GM21576 (cell line): ENCODE data around the gene TOP1.
"Not testable (repeated sequence)": the region's sequence is repeated elsewhere in the genome, so short reads cannot be mapped to it uniquely, and the experiment has no call there.

Experiments
- ATAC-seq: cut with Tn5 transposase; IDR thresholded peaks from one replicate; pipeline ENCODE4 v1.9.1; 2021; ENCODE audit warnings: mild to moderate bottlenecking, moderate library complexity; ENCODE audit not compliant: unreplicated experiment

The TOP1 gene

DNA sequence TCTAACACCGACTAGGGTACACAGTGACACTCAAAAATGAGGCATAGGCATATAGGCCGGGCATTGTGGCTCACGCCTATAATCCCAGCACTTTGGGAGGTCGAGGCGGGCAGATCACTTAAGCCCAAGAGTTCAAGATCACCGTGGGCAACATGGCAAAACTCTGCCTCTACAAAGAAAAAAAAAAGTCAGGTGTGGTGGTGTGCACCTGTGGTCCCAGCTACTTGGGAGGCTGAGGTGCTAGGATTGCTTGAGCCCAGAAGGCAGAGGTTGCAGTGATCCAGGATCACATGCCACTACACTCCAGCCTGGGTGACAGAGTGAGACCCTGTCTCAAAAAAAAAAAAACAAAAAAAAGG, 24.7 kb upstream of the TOP1 start:
- not testable (repeated sequence) for ATAC-seq

DNA sequence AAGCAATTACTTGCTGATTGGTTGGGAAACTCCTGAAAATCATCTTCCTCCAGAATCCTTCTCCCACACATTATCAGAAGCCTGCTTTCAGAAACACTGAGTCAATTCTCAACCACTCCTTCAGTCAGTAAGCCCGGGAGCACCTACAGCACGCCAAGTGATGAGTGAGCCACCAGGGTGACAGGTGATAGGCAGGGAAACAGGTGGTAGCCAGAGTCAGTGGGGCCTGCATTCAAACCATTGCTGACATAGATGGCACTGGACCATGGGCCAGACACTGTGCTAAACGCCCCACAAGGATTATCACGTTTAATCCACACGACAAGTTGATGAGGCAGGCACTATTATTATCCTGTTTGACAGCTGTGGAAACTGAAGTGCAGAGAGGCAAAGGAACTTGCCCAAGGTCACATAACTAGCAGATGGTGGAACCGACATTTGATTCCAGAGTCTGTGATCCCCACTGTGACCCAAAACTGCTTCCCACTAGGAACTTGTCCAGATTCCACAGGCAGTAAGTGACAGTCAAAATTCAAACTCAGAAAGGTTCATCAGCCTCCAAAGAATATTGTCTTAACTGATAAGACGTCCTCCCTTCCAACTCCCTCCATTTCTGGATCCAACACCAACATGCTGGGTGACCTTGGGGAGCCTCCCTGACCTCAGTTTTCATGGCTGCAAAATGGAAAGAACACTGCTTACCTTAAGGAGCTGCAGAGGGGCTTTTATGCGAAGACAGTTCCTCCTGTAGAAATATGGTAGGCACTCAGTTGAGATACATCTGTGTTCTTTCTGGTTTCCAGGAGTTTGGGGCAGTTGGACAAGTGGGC, 23.9 kb upstream of the TOP1 start:
- no peak for ATAC-seq

DNA sequence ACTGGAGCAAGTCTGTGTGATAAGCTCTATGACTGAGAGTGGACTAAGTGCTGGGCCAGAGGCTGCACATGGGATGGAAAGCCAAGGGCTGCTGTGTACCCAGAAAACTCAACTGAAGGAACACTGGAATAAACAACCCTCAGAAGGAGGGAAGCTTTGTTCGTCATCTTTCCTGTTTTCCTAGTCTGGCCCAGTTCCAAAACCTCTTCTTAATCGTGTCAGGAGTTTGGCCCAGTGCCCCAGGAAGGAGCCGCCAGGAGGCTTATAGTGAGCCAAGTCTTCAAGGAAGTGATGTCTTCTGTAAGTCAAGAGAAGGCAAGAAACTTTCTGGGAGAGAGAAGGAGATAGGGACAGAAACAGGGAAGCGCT, 23.3 kb upstream of the TOP1 start:
- ATAC-seq, result no peak

DNA sequence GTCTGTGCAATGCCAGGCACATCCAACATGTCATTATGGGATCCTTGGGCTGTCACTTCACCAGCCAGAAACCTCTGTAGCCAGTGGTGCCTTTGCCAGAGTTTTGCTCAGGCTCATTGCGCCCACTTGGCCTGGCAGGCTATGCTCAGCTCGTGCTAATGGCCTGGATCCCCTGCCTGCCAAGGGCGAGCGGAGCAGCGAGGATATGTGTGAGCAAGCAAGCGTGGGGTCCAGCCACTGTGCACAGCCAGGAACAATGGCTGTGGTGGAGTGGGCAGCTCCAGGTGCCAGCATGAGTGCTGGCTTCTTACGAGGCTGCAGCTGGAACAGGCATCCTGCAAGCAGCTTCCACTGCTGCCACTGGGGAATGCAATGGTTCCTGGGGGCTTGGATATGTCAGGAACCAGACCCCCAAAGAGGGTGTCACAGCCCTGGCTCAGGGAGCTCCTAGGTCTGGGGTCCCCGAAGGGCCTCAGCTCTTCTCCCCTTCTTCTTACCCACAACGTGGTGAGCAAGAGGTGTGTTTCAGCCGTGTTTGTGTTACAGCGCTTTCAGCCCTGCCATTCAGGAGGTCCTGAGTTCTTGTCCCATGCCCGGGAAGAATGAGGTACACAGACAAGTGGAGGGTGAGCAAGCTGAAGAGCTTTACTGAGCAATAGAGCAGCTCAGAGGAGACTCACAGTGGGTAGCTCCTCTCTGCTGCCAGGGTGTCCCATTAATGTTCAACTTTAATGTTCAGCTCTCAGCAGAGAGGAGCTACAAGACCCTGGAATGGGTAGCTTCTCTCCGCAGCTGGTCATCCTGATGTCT, 22.3 kb upstream of the TOP1 start:
- ATAC-seq, result no peak

DNA sequence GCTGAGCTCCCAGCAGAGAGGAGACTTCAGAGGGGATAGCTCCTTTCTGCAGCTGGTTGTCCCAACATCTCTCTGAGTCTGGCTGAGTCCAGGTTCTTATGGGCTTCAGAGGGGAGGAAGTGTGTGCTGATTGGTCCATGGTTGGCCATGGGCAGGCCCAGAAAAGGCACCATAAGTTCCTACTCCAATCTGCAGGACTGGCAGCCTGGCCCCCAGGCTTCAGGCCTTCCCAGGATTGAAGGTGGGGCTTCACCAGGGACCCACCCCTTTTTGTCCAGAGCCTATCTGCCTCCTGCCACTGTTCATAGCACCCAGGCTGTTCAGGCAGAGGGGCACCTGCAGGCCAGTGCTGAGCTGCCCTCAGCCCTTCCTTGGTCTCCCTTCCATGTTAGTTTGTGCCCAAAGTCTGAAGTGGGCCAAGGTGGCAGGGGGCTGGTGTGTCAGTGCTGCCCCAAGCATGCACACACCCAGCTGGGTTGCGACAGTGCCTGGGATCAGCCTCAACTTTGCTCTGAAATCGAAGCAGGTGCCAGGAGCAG, 21.6 kb upstream of the TOP1 start:
- no peak for ATAC-seq

DNA sequence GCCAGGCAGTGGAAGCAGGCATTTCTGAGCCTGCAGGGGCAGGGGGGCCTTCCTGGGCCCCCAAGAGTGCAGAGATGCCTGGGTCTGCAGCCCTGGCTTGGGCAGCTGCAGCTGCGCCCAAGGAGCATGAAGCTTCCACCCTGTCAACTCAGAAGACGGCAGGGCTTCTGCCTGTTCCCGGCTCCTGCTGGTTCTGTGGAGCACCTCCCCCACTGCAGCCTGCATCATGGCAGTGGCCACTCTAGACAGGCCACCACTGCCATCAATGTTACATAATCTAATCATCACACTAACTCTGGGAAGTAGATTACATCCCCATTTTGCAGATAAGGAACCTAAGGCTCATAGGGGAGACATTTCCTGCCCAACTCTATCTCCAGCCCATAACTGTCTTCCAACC, 21.1 kb upstream of the TOP1 start:
- ATAC-seq, result no peak

DNA sequence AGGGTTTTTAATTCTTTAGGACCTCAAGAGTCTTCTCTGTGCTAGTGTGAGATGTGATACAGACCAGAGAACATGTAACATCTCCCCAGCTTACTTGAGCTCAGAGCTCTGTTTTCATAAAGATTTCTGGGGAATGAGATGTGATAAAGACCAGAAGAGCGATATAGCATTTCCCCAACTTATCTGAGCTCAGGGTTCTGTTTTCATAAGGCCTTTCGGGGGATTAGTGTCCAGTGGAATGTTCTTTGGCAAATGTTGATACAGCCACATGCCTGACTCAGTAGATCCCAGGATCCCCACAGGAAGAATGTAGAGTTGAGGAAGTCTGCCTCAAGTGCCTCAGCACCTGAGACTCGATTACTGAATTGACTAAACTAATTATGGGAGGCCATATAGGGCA, 18.7 kb upstream of the TOP1 start:
- no peak for ATAC-seq

DNA sequence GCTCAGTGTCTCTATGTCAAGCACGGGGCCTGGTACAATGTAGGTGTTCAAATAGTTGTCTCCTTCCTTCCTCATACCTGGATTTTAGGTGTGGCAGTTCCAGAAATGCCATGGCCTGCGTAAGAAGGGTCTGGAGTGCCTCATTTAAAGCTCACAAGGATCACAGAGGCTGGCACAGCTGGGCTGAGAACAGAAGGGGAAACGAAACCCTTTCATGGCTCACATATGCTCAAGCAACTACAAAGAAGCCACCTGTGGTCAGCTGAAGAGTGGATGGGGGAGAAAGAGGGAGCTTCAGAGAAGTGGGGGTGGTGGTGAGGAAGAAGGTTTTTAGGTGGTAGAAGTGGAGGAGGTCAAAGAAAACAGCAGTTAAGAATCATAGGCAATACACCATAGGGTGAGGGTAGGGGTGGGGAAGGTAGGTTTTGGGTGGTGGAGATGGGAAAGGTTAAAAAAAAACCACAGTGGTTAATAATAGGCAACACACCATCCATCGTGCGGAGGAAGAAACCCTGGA, 17.0 kb upstream of the TOP1 start:
- peak; percentile 93 for ATAC-seq

DNA sequence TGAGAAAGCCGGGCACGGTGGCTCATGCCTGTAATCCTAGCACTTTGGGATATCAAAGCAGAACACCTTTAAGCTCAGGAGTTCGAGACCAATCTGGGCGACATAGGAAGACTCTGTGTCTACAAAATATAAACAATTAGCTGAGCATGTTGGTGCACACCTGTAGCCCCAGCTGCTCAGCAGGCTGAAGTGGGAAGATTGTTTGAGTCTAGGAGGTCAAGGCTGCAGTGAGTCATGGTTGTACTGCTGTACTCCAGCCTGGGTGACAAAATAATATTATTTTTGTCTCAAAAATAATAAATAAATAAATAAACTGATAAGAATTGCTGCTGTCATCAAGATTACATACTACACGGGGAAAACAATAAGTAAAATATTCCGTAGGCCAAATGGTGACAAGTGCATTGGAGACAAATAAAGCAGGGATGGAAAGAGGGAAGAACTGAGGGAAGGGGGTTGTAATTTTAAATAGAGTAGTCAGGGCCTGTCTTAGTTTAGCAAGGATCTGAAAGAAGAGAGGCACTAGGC, 14.0 kb upstream of the TOP1 start:
- ATAC-seq, result no peak

DNA sequence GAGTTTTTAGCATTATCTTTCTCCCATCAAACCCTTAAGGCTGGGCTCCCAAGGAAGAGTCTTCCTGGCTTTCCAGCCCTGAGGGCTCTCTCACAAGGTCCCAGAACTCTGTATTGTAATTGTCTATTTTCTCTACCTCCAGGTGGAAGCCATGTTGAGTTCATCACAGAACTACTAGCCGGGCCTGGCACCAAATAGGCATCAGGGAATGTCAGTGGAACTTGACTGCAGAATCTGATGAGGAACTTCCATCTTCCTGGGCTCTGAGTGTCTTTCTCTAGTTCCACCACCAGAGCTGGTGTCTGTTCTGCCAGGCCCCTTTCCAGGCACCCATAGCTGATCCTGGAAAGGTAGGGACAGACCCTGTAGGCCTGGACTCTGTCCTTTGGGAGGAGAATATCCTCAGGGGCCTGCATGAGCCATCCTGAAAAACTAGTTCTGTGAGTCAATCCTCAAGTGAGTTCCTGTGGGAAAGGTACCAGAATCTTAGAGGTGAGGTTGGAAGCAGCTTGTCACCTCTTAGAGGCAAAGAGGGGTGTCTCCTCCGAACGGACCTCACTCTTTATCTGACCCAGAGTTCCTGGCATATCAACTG, 11.1 kb upstream of the TOP1 start:
- ATAC-seq, result no peak

DNA sequence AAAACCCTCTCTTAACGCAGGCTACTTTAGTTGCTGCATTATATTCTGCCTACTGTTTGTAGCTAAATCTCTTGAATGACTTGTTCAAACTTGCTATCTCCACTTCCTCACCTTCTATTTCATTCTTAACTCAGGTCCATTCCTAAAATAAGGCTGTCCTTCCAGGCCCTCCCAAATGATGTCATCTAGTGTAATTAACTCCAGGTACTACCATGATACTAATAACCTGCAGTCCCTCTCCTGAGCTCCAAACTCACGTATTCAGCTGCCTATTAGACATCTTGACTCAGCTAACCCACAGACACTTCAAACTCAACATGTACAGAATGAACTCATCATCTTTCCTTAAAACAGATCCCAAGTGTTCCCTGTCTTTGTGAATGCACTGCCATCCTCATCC, 10.5 kb upstream of the TOP1 start:
- ATAC-seq, result no peak

DNA sequence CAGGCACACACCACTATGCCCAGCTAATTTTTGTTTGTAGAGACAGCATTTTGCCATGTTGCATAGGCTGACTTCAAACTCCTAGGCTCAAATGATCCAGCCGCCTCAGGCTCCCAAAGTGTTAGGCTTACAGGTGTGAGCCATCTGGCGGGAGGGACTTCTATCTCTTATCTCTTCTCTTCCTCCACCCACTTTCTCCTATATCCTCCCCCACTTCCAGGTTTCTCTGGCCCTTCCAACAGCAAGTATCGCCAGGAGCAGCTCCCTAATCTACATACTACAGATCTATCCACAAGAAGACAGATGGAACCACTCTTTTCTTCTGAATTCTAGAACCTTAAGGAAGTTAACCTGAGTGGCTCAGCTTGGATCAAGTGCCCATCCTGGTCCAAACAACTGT, 5.1 kb upstream of the TOP1 start:
- no peak for ATAC-seq

DNA sequence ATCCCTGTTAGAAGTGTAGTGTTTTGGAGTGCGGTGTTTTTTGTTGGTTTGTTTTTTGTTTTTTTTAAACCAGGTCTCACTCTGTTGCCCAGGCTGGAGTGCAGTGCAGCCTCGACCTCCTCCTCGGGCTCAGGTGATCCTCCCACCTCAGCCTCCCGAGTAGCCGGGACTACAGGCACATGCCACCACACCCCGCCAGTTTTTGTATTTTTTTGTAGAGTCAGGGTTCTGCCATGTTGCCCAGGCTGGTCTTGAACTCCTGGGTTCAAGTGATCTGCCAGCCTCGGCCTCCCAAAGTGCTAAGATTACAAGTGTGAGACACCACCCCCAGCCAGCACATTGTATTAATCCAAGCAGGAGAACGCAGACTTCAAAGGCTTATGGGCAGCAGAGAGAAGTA, 1.3 kb upstream of the TOP1 start:
- no peak for ATAC-seq

DNA sequence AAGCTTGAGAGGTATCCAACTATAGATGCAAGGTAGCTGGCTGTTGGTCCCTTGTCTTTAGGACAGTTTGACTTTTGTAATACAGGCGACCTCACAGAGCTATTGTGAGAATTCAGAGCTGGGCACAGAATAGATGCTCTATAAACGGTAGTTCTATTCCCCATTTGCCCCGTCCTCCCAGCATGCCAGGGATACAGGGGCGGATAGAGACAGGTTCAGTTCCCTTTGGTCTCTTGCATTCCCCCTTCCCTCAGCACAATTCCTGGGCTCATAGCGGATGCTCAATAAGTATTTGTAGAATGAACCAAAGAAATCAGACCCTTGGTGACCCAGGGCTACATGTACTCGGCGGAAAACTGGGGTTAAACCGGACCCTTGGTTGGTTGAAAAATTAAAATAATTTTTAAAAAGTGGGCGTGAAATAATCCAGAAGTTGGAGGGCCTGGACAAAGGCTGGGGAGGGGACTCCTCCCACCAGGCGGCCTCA, 707 bp upstream of the TOP1 start:
- ATAC-seq, result no peak

DNA sequence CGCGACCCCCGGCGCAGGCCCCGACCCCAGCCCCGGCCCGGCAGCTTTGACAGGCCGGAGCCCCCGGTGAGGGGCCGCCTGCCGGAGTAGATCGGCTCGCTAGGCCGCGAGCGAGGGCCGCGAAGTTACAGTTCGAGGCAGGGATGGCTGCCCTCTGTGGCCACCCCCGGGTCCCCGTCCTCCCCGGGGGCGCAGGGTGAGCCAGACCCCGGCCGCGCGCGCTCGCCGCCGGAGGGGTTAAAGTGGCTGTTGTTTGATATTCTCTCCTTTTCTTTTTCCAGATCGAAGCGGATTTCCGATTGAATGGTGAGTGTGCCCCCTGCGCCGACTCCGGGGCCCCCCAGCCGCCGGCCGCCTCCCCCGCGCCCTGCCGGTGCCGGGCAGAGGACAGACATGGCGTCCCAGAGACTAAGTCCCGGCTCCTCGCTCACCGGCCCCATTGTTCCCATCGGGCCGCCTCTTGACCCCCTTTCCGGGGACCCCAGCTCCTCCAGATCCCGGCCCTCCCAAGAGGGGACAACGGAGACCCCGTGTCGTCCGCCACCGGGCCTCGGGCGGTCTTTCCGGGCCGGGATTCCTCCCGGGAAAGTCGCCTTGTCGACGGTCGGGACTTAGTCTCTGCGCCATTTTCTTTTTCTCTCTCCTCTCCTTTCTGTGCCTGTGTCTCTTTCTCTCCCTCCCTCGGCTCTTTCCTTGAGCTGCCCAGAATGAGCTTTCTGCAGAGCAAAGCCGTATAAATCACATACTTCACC, 704 bp downstream of the TOP1 start:
- ATAC-seq, result peak; percentile 25

DNA sequence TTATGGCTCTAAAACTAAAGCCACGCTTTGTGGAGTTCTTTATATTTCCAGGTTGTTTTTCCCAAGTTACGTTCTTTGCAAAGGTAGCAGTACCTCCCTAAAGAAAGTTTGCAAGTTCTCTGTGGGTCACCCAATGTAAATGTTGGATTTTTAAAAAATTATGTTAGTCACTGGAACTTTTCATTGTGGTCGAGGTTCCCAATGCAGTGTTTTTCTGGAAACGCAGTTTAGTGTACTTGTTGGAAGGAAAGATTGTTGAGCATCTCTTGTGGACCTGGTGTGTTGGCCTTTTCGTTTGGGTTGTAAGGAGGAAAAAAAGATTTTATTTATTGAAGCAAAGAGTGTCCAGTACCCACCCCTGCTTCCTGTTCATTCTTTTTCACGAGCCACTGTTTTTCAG, 1.4 kb downstream of the TOP1 start:
- no peak for ATAC-seq

DNA sequence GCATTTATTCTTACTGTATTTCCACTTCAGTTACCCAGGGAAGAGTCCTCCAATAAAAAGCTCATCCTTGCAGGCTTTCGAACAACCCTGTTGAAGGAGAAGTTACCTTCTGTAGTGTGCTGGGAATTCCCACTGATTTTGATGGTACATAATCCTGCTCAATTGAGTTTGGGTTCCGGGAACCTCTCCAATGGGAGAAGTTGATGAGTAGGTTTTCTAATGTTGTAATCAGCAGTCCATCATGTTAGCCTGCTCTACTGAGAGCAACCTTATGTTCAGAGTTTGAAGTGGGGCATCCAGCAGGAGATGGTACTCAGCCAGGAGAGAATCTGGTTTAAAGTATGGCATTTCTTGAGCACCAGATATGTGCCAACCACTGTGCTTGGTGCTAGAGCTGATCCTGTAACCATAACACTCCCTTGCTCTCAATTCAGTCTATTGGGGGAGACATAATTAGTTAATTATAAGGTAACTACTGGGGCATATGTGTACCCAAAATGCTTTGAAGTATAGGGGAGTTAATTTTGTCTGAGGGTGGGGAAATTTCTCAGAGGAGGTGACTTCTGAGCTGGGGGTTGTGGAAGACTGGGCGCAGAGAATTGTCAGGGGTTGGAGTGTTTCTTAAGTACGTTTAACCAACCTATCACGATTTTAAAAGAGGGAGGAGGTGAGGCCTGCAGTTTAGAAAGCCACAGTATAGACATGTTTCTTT, 2.1 kb downstream of the TOP1 start:
- ATAC-seq, result no peak

DNA sequence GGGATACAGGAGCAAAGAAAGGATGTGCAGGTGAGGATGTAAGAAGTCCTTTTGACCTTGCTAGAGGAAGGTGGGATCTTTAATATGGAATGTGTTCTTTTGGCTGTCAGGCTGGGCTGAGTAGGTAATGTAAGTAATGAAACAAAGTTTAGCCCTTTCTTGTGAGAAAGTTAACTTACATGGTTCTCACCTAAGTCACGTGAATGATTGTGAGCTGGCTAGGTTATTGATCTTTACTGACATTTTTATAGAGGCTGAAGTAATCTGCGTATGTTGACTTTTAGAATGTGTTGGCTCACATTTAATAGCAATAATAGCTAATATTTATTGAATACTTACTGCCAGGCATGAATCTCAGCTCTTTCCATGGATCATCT, 2.6 kb downstream of the TOP1 start:
- no peak for ATAC-seq

DNA sequence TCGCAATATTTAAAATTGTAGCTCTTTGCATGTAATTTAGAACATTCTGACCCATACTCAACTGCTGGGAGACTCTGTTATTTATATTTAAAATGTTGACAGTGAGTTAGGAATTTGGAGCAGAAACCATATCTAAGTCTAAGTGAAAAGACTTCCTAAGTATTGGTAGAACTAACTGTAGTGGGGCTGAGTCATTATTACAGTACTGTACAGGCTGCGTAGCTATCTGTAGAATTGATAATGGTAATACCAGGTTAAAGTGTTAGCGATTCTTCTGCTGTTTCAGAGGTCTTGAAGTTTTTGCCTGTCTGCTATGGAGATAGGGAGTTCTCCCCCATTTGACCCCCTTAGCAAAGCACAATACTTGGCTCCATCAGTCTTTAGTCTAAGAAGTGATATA, 3.6 kb downstream of the TOP1 start:
- no peak for ATAC-seq

DNA sequence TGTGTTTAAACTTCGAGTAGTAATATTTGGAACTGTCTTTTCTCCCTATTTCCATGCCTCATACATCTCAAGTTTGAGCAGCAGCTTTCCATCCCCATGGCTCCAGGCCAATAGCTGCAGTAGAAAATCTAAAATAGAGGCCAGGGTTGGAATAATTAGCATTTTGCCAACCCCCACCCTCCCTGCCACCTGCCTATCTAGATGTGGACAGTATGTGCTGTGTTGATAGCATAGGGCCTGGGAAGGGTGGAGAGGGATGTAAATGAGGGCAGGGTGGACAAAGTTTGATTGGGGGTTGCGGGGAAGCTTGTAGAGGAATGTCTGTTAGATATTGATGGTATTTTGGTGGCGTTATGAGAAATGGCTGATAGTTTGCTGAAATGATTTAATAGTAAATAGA, 5.6 kb downstream of the TOP1 start:
- no peak for ATAC-seq
